HCT116 (cell line): ENCODE data around the gene WNK3. TPM values are rescaled to one million over a fixed set of nuclear protein-coding genes. Genes with fewer than 3 reads are reported as not detected.

Experiments used
- ATAC-seq: fragments of 200-7000 bp; cut with Tn5 transposase; 2 replicates; pipeline ENCODE4 v1.9.1; 2020; ENCODE audit warnings: mild to moderate bottlenecking, moderate library complexity
- BruUV-seq: library from RNA; stranded (reverse); fragments of 400-500 nt; replicated peaks from 2 replicates; lab custom pipeline; 2021; lab: Mats Ljungman, UMichigan
- CTCF ChIA-PET: fragments of 300-600 bp; sonication (Branson Sonifier 250); formaldehyde crosslinking; loops from one replicate; lab custom pipeline; 2021; ENCODE audit warnings: antibody characterized with exemption; lab: Charles Lee
- POLR2A ChIA-PET: fragments of 300-600, 350-600 bp; sonication (Branson Sonifier 250); formaldehyde crosslinking; loops from one replicate; lab custom pipeline; 2021; ENCODE audit warnings: antibody characterized with exemption; lab: Charles Lee
- RAD21 ChIA-PET, 2 experiments: fragments of 300-600 bp; sonication (Branson Sonifier 250); formaldehyde crosslinking; loops; one replicate each; lab custom pipeline; 2023; ENCODE audit warnings: low total read pairs in 2 of 2; ENCODE audit not compliant: uncharacterized antibody in 2 of 2, unreplicated experiment in 2 of 2, low non-redundant PET in 1 of 2; lab: Charles Lee
- DNase-seq: peaks from one replicate; pipeline ENCODE4 v3.0.0-alpha.2; 2010; ENCODE audit warnings: low read depth, low spot score
- H2AFZ ChIP-seq: fragments of 200-600 bp; shearing (Covaris generic), sonication (generic); 2 replicates; pipeline ENCODE4 v1.6.1; 2017; ENCODE audit warnings: low read depth, mixed run types, mixed read lengths, antibody characterized with exemption, low read length; ENCODE audit not compliant: poor library complexity, severe bottlenecking
- H3K27ac ChIP-seq: 2 replicates; pipeline ENCODE4 v1.5.1; 2012; ENCODE audit warnings: low read depth, low read length
- H3K27me3 ChIP-seq: fragments of 200-600 bp; sonication (generic); 2 replicates; pipeline ENCODE4 v1.6.1; 2016; ENCODE audit warnings: mixed run types, low read length, mixed read lengths; ENCODE audit not compliant: insufficient read depth
- H3K36me3 ChIP-seq, 2 experiments: fragments of 200-500 bp in 1 of 2; fragments of 200-600 bp in 1 of 2; sonication (Bioruptor generic) in 1 of 2; sonication (generic) in 1 of 2; 2 replicates each; pipeline versions ENCODE4 v1.5.1 to v1.6.1; 2014 to 2016; ENCODE audit warnings: low read length in 2 of 2, inconsistent platforms in 1 of 2, mixed read lengths in 1 of 2, mixed run types in 1 of 2; ENCODE audit not compliant: insufficient read depth in 2 of 2, control insufficient read depth in 1 of 2
- H3K4me1 ChIP-seq, 2 experiments: fragments of 200-600 bp in 1 of 2; sonication (generic) in 1 of 2; 2 replicates each; pipeline versions ENCODE4 v1.5.1 to v1.6.1; 2012 to 2017; ENCODE audit warnings: low read length in 2 of 2, inconsistent platforms in 1 of 2, mild to moderate bottlenecking in 1 of 2, mixed read lengths in 1 of 2, mixed run types in 1 of 2, moderate library complexity in 1 of 2; ENCODE audit not compliant: insufficient read depth in 2 of 2, control insufficient read depth in 1 of 2
- H3K4me2 ChIP-seq: fragments of 200-600 bp; sonication (generic); 2 replicates; pipeline ENCODE4 v1.6.1; 2017; ENCODE audit warnings: mixed run types, low read length, mixed read lengths
- H3K4me3 ChIP-seq, 2 experiments: fragments of 200-600 bp in 1 of 2; sonication (generic) in 1 of 2; replicated peaks in 1 of 2; 2 replicates each; pipeline ENCODE4 v1.5.1; 2011 to 2016; ENCODE audit warnings: low read length in 2 of 2, control low read depth in 1 of 2, low read depth in 1 of 2, mild to moderate bottlenecking in 1 of 2, mixed read lengths in 1 of 2, mixed run types in 1 of 2
- H3K79me2 ChIP-seq: fragments of 200-600 bp; sonication (generic); 2 replicates; pipeline ENCODE4 v1.6.1; 2017; ENCODE audit warnings: mild to moderate bottlenecking, mixed run types, low read length, moderate library complexity, mixed read lengths; ENCODE audit not compliant: insufficient read depth
- H3K9ac ChIP-seq: fragments of 200-600 bp; sonication (generic); 2 replicates; pipeline ENCODE4 v1.6.1; 2016; ENCODE audit warnings: low read length, mixed read lengths
- H3K9me2 ChIP-seq: fragments of 200-600 bp; sonication (generic), shearing (Covaris generic); 2 replicates; pipeline ENCODE4 v1.6.1; 2017; ENCODE audit warnings: mixed run types, mild to moderate bottlenecking, moderate library complexity; ENCODE audit not compliant: insufficient read depth
- H3K9me3 ChIP-seq, 2 experiments: fragments of 200-500 bp in 1 of 2; fragments of 200-600 bp in 1 of 2; sonication (Bioruptor generic) in 1 of 2; sonication (generic) in 1 of 2; 2 replicates each; pipeline ENCODE4 v1.6.1; 2014 to 2017; ENCODE audit warnings: low read length in 2 of 2, mixed read lengths in 2 of 2, inconsistent platforms in 1 of 2, low read depth in 1 of 2, mild to moderate bottlenecking in 1 of 2, mixed run types in 1 of 2, moderate library complexity in 1 of 2; ENCODE audit not compliant: control insufficient read depth in 1 of 2, insufficient read depth in 1 of 2
- H4K20me1 ChIP-seq: fragments of 200-600 bp; sonication (generic), shearing (Covaris generic); 2 replicates; pipeline ENCODE4 v1.6.1; 2017; ENCODE audit warnings: mixed run types, mild to moderate bottlenecking, moderate library complexity; ENCODE audit not compliant: insufficient read depth
- POLR2A ChIP-seq: IDR thresholded peaks from 2 replicates; pipeline ENCODE4 v1.7.0; 2011; ENCODE audit warnings: borderline replicate concordance; ENCODE audit not compliant: insufficient read depth, insufficient read length; ENCODE audit errors: extremely low read depth
- RAD21 ChIP-seq: IDR thresholded peaks from 2 replicates; pipeline ENCODE4 v1.6.1; 2012; ENCODE audit warnings: low read depth, mild to moderate bottlenecking
- SP1 ChIP-seq: IDR thresholded peaks from 2 replicates; pipeline ENCODE4 v1.6.1; 2012; ENCODE audit warnings: low read depth
- TCF7L2 ChIP-seq: IDR thresholded peaks from 2 replicates; pipeline ENCODE4 v1.7.0; 2011; ENCODE audit warnings: borderline replicate concordance, inconsistent platforms; ENCODE audit not compliant: insufficient read depth, insufficient read length; ENCODE audit errors: extremely low read depth
- ZFX ChIP-seq: fragments of 450-650 bp; IDR thresholded peaks from 2 replicates; pipeline ENCODE4 v1.6.1; 2017
- intact Hi-C: fragments of 100-400 bp; cut with micrococcal nuclease; formaldehyde crosslinking; loops from 2 replicates; pipeline ENCODE4 v1.10.0; 2022
- total RNA-seq: library from RNA; stranded (reverse); gene quantifications from one replicate; pipeline ENCODE4 v1.2.1, GENCODE V29; 2021; ENCODE audit not compliant: unreplicated experiment
- TF ChIP-seq, protein P1 (sequence below): IDR thresholded peaks from 2 replicates; pipeline ENCODE4 v1.6.1; 2011; ENCODE audit warnings: mild to moderate bottlenecking, low read length, moderate library complexity; ENCODE audit not compliant: insufficient replicate concordance; ENCODE audit errors: extremely low read depth
- TF ChIP-seq, protein P2 (sequence below): IDR thresholded peaks from 2 replicates; pipeline ENCODE4 v1.6.1; 2012

The WNK3 gene
- total RNA-seq, 1 experiment from 2014 or later, result 0.05 TPM

DNA sequence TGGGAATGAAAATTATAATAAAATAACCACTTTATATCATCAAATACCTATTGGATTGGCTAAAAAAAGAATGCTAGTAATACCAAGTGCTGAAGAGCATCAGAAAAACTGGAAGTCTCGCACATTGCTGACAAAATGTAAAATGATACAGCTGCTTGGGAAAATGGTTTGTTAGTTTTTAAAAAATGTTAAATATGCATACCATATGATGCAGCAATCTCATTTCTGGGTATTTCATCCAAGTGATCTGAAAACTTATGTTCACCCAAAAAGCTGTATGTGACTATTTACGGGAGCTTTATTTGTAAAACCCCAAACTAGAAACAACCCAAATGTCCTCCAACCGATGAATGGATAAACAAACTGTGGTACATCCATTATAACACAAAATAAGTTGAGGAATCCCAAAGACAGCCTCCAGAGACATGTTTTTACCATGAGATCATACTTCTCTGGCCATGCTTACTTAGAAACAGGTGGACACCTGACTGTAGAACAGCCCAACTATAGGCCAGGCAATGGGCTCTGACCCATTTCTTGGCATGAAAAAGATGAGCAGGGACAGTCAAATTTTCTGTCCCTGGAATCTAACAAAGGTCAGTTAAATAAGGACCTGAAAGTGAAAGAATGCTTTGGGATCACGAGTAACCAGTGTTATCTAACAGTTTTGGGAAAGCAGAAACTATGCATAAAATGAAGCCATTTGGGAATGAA lies 127.3 kb downstream of the WNK3 start:
- intact Hi-C loops, result no loop called here
- ChIA-PET RAD21 (no interaction called here), POLR2A (no interaction called here), CTCF (no interaction called here)
- H3K9ac ChIP-seq, result no peak overlapping the region
- no peaks in the 10 kb centered on the region for H3K79me2 ChIP-seq
- no peak for DNase-seq
- ATAC-seq, result no peak
- no peak overlapping the region for H3K27ac ChIP-seq
- no peaks in the 10 kb centered on the region for H3K27me3 ChIP-seq
- no peak overlapping the region for H2AFZ ChIP-seq
- H4K20me1 ChIP-seq, result no peaks in the 10 kb centered on the region
- no peak overlapping the region for H3K4me3 ChIP-seq
- no peaks in the 10 kb centered on the region for H3K9me3 ChIP-seq
- no peaks in the 10 kb centered on the region for H3K4me1 ChIP-seq
- no peak overlapping the region for H3K4me2 ChIP-seq
- no peaks in the 10 kb centered on the region for H3K36me3 ChIP-seq
- no TSS peak for BruUV-seq
- TF ChIP-seq POLR2A (no peak), SP1 (no peak), TCF7L2 (no peak)
- TF ChIP-seq, protein P1, sequence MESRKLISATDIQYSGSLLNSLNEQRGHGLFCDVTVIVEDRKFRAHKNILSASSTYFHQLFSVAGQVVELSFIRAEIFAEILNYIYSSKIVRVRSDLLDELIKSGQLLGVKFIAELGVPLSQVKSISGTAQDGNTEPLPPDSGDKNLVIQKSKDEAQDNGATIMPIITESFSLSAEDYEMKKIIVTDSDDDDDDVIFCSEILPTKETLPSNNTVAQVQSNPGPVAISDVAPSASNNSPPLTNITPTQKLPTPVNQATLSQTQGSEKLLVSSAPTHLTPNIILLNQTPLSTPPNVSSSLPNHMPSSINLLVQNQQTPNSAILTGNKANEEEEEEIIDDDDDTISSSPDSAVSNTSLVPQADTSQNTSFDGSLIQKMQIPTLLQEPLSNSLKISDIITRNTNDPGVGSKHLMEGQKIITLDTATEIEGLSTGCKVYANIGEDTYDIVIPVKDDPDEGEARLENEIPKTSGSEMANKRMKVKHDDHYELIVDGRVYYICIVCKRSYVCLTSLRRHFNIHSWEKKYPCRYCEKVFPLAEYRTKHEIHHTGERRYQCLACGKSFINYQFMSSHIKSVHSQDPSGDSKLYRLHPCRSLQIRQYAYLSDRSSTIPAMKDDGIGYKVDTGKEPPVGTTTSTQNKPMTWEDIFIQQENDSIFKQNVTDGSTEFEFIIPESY, result no peak
- TF ChIP-seq, protein P2, sequence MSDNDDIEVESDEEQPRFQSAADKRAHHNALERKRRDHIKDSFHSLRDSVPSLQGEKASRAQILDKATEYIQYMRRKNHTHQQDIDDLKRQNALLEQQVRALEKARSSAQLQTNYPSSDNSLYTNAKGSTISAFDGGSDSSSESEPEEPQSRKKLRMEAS, result no peak
- no peaks in the 10 kb centered on the region for H3K9me2 ChIP-seq

DNA sequence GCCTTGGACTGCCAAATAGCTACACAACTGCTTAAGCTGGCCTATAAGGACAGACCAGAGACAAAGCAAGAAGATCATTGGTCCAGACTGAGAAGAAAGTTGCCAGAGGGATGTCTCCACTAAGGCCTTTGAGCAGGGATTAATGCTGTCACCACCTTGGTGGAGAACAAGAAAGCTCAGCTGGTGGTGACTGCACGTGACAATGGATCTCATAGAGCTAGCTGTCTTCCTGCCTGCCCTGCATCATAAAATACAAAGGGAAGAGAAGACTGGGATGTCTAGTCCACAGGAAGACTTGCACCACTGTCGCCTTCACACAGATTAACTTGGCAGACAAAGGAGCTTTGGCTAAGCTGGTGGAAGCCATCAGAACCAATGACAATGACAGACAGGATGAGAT lies 134.3 kb downstream of the WNK3 start:
- Histone ChIP-seq H3K4me3 (no peak overlapping the region), H3K4me1 (no peaks in the 10 kb centered on the region), H3K9me3 (no peaks in the 10 kb centered on the region), H3K27ac (no peak overlapping the region), H3K9ac (no peak overlapping the region), H3K9me2 (no peaks in the 10 kb centered on the region), H3K4me2 (no peak overlapping the region), H3K79me2 (no peaks in the 10 kb centered on the region), H3K27me3 (no peaks in the 10 kb centered on the region), H3K36me3 (no peaks in the 10 kb centered on the region), H2AFZ (no peak overlapping the region), H4K20me1 (no peaks in the 10 kb centered on the region)
- ATAC-seq (no peak), DNase-seq (no peak)
- CTCF ChIA-PET, result no interaction called here
- intact Hi-C loops, result no loop called here
- no peak for TF ChIP-seq RAD21
- TF ChIP-seq ZFX, result no peak
- RAD21 ChIA-PET, result no interaction called here
- POLR2A ChIA-PET, result no interaction called here
- no TSS peak for BruUV-seq
